Body of pancreas (tissue), 4 donors: ENCODE results near the gene EDN2. TPM values are rescaled to one million over a fixed set of nuclear protein-coding genes. Genes with fewer than 3 reads are reported as not detected.

Experiments
- ATAC-seq: fragments of 150-250 bp; one replicate; pipeline ENCODE4 v1.9.1; 2016
- DNase-seq, 4 donors: peaks; one replicate each; pipeline ENCODE4 v3.0.0-alpha.2; 2019
- H3K27ac ChIP-seq, 4 donors: fragments of 200-600 bp; sonication (generic); 1 replicate in 3 of 4; 2 replicates in 1 of 4; pipeline versions ENCODE4 v1.5.1 to v1.6.1; 2016 to 2019; ENCODE audit warnings: mild to moderate bottlenecking in 1 of 4, mixed read lengths in 1 of 4, moderate library complexity in 1 of 4
- H3K27me3 ChIP-seq, 2 donors: fragments of 200-600 bp; sonication (generic); one replicate each; pipeline ENCODE4 v1.6.0; 2016; ENCODE audit warnings: mild to moderate bottlenecking in 1 of 2
- H3K36me3 ChIP-seq, 2 donors: fragments of 200-600 bp; sonication (generic); replicated peaks in 1 of 2; 2 replicates each; pipeline ENCODE4 v1.5.1; 2016; ENCODE audit warnings: low read depth in 2 of 2; ENCODE audit not compliant: insufficient read depth in 1 of 2
- H3K4me1 ChIP-seq: fragments of 200-600 bp; sonication (generic); one replicate; pipeline ENCODE4 v1.6.0; 2016
- H3K4me3 ChIP-seq, 2 donors: fragments of 200-600 bp; sonication (generic); 1 replicate in 1 of 2; 2 replicates in 1 of 2; pipeline ENCODE4 v1.5.1; 2016 to 2019
- H3K9me3 ChIP-seq, 3 donors: fragments of 200-600 bp; sonication (generic); 1 replicate in 2 of 3; 2 replicates in 1 of 3; pipeline ENCODE4 v1.5.1; 2016
- POLR2A ChIP-seq, 3 donors: fragments of 450-650 bp; IDR thresholded peaks; one replicate each; pipeline ENCODE4 v1.6.1; 2016; ENCODE audit warnings: antibody characterized with exemption in 3 of 3, mild to moderate bottlenecking in 2 of 3
- WGBS, 2 donors: methylation state at CpG; one replicate each; pipeline ENCODE4 v1.1.5; 2017; 5-methylcytosine and 5-hydroxymethylcytosine counted together
- intact Hi-C: fragments of 100-400 bp; cut with DNase I; formaldehyde crosslinking; loops from one replicate; pipeline ENCODE4 v1.15.1; 2023
- total RNA-seq, 2 donors: library from RNA; depleted of rRNA; stranded (reverse); fragments of >200 nt; gene quantifications; one replicate each; pipeline ENCODE4 v1.1.0, GENCODE V29; 2016
- TF ChIP-seq, protein P1 (sequence below), 7 experiments: fragments of 450-650 bp in 4 of 7; fragments of 200-600 bp in 3 of 7; sonication (generic) in 3 of 7; IDR thresholded peaks; one replicate each; pipeline ENCODE4 v1.5.1; 2016 to 2019; ENCODE audit warnings: antibody characterized with exemption in 7 of 7

Gene EDN2
- total RNA-seq, result 1 to 10 TPM; 3.6 TPM

DNA sequence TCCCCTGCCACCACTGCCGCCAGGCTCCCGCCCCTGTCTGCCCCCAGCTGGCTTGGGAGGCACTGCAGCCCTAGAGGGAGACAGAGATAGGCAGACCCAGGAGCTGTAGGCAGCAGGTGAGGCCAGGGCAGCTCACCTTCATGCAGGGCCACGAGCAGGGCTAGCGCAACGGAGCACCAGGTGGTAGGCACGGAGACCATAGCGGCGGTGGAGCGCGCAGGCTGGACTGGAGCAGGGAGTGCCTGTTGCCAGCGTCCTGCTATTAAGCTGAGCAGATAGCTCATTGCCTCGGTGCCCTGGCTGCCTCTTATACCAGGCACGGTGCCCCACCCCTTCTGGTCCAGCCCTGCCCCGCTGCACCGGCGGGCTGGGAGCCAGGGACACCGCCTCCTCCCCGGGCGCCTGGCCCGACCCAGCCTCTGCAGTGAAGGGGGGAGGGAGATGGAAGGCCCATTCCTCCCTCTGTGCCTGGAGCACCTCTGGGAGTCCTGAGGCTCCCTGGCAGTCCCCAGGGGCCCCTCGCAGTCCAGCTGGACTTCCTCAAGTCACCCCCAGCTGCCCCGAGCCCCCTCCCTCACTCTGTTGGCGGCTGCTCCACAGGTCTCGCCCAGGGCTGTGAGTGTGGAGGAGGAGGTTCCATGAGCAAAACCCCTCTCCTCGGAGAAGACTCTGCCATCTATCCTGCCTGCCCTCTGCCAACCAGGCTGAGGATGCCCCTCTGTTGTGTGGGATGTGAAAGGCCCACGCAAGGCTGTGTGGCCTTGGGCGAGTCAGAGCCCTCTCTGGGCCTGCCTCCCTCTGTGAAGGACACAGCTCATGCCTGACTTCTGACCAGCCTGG, at the start of gene EDN2:
EDN2 (minus strand) TSS at position 282 of the 840 bp plus-strand sequence; CDS start at position 200, 82 bp downstream.
- intact Hi-C loops, result no loop called here
- H3K4me3 ChIP-seq, result no peak within 1 kb of the TSS
- H3K36me3 ChIP-seq, result no peaks in the 10 kb centered on the region
- DNase-seq, result peak; percentile 85 to 95 (median 92)
- TF ChIP-seq, protein P1, sequence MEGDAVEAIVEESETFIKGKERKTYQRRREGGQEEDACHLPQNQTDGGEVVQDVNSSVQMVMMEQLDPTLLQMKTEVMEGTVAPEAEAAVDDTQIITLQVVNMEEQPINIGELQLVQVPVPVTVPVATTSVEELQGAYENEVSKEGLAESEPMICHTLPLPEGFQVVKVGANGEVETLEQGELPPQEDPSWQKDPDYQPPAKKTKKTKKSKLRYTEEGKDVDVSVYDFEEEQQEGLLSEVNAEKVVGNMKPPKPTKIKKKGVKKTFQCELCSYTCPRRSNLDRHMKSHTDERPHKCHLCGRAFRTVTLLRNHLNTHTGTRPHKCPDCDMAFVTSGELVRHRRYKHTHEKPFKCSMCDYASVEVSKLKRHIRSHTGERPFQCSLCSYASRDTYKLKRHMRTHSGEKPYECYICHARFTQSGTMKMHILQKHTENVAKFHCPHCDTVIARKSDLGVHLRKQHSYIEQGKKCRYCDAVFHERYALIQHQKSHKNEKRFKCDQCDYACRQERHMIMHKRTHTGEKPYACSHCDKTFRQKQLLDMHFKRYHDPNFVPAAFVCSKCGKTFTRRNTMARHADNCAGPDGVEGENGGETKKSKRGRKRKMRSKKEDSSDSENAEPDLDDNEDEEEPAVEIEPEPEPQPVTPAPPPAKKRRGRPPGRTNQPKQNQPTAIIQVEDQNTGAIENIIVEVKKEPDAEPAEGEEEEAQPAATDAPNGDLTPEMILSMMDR (IDR thresholded peaks at IDR 0.05), result peak in 6 of 7 experiments; percentile 30 to 72 (median 66)
- peak; percentile 86 to 96 (median 91) for TF ChIP-seq POLR2A (IDR thresholded peaks at IDR 0.05)
- peaks cover 68% of the 10 kb centered on the region for H3K4me1 ChIP-seq
- H3K27me3 ChIP-seq, result no peaks in the 10 kb centered on the region
- 12 to 21% methylated on average over 17 to 22 of the region's 27 CpGs for WGBS, 2 donors
- H3K27ac ChIP-seq, result peak within 1 kb of the TSS; percentile 44 to 82 (median 80)
- ATAC-seq, result peak; percentile 85
- no peaks in the 10 kb centered on the region for H3K9me3 ChIP-seq

DNA sequence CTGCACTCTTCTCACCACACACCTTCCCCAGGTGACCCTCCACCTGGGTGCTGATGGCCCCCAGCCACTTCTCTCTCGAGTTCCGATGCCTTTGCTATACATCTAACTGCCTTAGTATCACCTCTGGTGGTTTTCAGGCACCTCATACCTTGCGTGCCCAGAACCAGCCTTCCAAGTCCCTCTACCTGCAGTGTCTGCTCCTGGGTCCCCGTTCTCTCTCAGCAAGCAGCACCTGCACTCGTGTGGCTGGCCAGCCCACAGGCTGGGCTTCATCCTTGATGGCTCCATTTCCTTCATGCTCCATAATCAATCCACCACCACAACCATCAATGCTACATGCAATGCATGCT, 49.2 kb upstream of the EDN2 start:
- WGBS, 2 donors, result 88 to 89% methylated on average over 5 of the region's 5 CpGs

DNA sequence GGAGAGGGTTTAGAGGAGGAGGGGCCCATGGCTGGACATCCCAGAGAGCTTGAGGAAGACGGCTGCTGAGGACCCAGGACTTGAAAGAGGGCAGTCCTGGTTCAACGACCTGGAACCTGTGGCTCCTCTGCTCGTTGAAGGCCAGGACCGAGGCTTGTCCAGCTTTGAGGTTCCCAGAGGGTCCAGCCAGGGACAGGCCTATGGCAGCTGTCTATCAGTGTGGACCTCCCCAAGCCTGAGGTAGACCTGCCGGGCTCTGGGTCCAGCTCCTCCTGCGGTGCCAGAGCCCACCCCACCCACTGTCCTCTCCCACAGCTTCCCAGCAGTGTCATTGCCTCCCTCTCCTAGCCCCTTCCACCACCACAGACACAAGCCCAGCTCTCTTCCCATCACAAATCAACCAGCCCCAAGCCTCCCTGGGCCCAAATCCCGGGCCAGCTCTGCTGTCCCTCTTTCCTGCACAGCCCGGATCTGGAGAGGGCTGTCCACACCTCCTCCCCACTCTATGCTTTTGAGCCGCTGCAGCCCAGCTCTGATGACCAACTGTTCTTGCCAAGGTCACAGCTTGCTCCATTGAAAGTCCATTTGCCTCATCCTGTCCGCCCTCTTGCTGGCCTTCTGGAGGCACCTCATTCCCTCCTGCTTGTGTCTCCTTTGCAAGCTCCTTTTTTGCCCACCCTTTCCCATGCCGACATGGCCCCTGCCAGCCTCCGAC, 48.7 kb upstream of the EDN2 start:
- intact Hi-C loops, result no loop called here
- WGBS, 2 donors, result 85 to 88% methylated on average over 11 to 12 of the region's 12 CpGs

More for the DNA sequence above, 49.2 kb upstream of the EDN2 start:
- Histone ChIP-seq H3K36me3 (no peaks in the 10 kb centered on the region), H3K27ac (no peak overlapping the region), H3K4me3 (no peak overlapping the region), H3K9me3 (no peaks in the 10 kb centered on the region), H3K4me1 (peaks cover 15% of the 10 kb centered on the region), H3K27me3 (no peaks in the 10 kb centered on the region)
- peak in 1 of 4 donors; percentile 2 for DNase-seq
- intact Hi-C loops, result no loop called here
- TF ChIP-seq POLR2A (IDR thresholded peaks at IDR 0.05), result no peak
- TF ChIP-seq, protein P1 (IDR thresholded peaks at IDR 0.05), result no peak
- ATAC-seq, result no peak

DNA sequence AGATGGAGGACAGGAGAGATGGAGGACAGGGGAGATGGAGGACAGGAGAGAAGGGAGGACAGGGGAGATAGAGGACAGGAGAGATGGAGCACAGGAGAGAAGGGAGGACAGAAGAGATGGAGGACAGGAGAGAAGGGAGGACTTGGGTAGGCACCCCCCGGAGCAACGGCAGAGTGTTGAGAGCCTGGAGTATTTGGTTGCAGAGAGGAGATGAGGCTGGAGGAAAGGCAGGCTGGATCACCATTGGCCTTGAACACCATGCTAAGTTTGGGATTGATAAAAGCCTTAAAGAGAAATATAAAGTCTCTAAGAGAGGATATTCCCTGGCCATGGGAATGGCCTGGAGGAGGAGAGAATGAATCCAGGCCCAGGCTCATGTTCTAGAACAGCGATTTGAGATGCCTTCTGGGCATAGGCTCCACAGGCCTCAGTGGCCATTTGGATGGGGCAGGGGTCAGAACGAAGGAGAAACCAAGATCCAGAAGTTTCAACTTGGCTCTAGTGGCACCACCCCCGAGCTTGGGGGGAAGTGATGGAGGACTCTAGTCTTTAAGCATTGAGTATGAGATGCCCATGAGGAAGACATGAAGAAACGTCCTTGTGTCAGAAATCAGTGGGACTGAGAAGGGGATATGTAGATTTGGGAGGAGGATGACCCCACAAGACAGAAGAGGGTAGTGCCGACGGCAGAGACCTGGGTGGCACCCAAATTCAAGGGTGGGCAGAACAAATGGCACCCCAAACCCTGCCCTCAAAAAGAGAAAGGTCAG, 47.9 kb upstream of the EDN2 start:
- Histone ChIP-seq H3K9me3 (no peaks in the 10 kb centered on the region), H3K4me3 (no peak overlapping the region), H3K36me3 (no peaks in the 10 kb centered on the region), H3K4me1 (peaks cover 7% of the 10 kb centered on the region), H3K27me3 (no peaks in the 10 kb centered on the region), H3K27ac (no peak overlapping the region)
- DNase-seq (peak in 1 of 4 donors; percentile 2), ATAC-seq (no peak)
- intact Hi-C loops, result no loop called here
- WGBS, 2 donors, result 75 to 81% methylated on average over 8 of the region's 8 CpGs
- TF ChIP-seq POLR2A (IDR thresholded peaks at IDR 0.05), result no peak
- TF ChIP-seq, protein P1 (IDR thresholded peaks at IDR 0.05), result no peak

More for the DNA sequence above, 48.7 kb upstream of the EDN2 start:
- ATAC-seq (no peak), DNase-seq (peak in 1 of 4 donors; percentile 3)
- Histone ChIP-seq H3K27ac (no peak overlapping the region), H3K36me3 (no peaks in the 10 kb centered on the region), H3K4me3 (no peak overlapping the region), H3K27me3 (no peaks in the 10 kb centered on the region), H3K4me1 (peaks cover 15% of the 10 kb centered on the region), H3K9me3 (no peaks in the 10 kb centered on the region)
- TF ChIP-seq, protein P1 (IDR thresholded peaks at IDR 0.05), result no peak
- no peak for TF ChIP-seq POLR2A (IDR thresholded peaks at IDR 0.05)
